ENCODE measurements around the gene SSTR5. TPM values are rescaled to one million over a fixed set of nuclear protein-coding genes. Genes with fewer than 3 reads are reported as not detected.

The SSTR5 gene
- total RNA-seq, 6 donors from 2014 or later: not detected

GRCh38 chr16:1071561-1072225 is 854 bp upstream of the SSTR5 start:
- Histone ChIP-seq H3K27ac (no peak overlapping the region), H3K36me3 (no peaks in the 10 kb centered on the region), H3K9me3 (no peaks in the 10 kb centered on the region), H3K4me1 (peaks cover 0 to 16% (median 0%) of the 10 kb centered on the region in 4 donors), H3K4me3 (no peak overlapping the region), H3K27me3 (peaks cover 0 to 43% (median 17%) of the 10 kb centered on the region in 4 donors)
- TF ChIP-seq POLR2A (IDR thresholded peaks at IDR 0.05) (no peak), POLR2AphosphoS5 (IDR thresholded peaks at IDR 0.05) (no peak), EP300 (IDR thresholded peaks at IDR 0.05) (no peak)
- TF ChIP-seq, protein P1, sequence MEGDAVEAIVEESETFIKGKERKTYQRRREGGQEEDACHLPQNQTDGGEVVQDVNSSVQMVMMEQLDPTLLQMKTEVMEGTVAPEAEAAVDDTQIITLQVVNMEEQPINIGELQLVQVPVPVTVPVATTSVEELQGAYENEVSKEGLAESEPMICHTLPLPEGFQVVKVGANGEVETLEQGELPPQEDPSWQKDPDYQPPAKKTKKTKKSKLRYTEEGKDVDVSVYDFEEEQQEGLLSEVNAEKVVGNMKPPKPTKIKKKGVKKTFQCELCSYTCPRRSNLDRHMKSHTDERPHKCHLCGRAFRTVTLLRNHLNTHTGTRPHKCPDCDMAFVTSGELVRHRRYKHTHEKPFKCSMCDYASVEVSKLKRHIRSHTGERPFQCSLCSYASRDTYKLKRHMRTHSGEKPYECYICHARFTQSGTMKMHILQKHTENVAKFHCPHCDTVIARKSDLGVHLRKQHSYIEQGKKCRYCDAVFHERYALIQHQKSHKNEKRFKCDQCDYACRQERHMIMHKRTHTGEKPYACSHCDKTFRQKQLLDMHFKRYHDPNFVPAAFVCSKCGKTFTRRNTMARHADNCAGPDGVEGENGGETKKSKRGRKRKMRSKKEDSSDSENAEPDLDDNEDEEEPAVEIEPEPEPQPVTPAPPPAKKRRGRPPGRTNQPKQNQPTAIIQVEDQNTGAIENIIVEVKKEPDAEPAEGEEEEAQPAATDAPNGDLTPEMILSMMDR (IDR thresholded peaks at IDR 0.05): no peak
- no peak for ATAC-seq (ENCODE audit: low FRiP score in 2 of 2)
- DNase-seq: peak in 1 of 2 donors; percentile 66
- 6% methylated on average over 2 to 30 of the region's 30 CpGs for WGBS, 2 donors

DNA sequence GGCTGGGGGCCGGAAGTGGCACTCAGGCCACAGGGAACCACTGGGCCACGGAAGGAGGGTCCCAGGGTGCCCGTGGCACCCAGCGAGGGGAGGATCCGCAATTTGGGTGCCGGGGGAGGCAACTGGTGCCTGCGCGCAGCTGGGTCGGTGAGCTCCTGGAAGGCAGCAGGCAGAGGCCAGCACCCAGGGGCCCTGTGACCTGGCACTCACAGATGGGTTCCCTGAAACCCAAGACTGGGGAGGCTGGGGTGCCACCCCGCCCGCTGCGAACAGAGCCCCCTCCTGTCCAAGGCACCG is 663 bp downstream of the SSTR5 start:
- no peak for DNase-seq
- no peak overlapping the region for H3K27ac ChIP-seq
- H3K9me3 ChIP-seq: no peaks in the 10 kb centered on the region
- ATAC-seq (ENCODE audit: low FRiP score in 2 of 2): no peak
- H3K27me3 ChIP-seq: peaks cover 0 to 48% (median 17%) of the 10 kb centered on the region in 4 donors
- peaks cover 0 to 17% (median under 1%) of the 10 kb centered on the region in 4 donors for H3K4me1 ChIP-seq
- WGBS, 2 donors: 72 to 80% methylated on average over 3 to 11 of the region's 13 CpGs
- H3K36me3 ChIP-seq: no peaks in the 10 kb centered on the region
- TF ChIP-seq POLR2A (IDR thresholded peaks at IDR 0.05) (no peak), EP300 (IDR thresholded peaks at IDR 0.05) (no peak), POLR2AphosphoS5 (IDR thresholded peaks at IDR 0.05) (no peak)
- TF ChIP-seq, protein P1 (IDR thresholded peaks at IDR 0.05): no peak
- H3K4me3 ChIP-seq: no peak overlapping the region

DNA sequence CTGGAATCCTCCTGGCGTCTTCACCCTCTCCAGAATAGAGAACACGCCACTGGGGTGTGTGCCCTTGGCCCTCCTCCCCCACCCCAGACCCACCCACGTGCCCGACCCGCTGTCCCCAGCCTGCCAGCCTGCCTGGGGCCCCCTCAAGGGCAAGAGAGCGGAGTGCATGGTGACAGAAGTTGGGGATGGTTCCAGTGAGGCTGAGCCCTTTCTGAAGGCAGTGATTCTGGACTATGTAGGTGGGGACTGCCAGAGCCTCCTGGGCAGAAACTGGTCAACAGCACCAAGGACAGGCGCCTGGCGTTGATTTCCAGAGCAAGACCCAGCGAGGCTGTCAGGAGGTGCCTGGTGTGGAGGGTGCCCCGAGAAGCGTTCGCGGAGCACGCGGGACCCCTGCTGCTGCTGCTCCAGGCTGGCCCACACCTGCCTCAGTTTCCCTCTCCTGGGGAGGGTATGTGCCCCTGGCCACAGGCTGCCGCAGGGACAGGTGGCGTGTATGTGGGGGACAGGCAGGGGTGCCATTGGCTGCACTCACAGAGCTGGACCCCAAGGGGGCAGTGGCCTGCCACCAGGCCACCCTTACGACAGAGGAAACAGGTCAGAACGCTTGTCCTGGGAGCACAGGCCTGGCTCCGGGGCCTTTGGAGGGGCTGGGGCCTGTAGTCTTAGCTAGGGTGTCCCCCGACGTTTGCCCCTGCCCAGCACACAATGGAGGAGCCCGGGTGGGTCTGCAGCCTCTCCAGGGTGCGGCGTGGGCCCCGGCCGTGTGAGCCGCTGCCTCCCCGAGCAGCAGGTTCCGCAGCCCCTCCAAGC is 1.2 kb downstream of the SSTR5 start:
- H3K27me3 ChIP-seq: peaks cover 0 to 49% (median 17%) of the 10 kb centered on the region in 4 donors
- H3K4me1 ChIP-seq: peaks cover 0 to 21% (median 2%) of the 10 kb centered on the region in 4 donors
- no peak overlapping the region for H3K4me3 ChIP-seq
- 63% methylated on average over 27 of the region's 30 CpGs; no CpG with 5 or more reads in 1 of the 2 donors for WGBS, 2 donors
- no peak overlapping the region for H3K27ac ChIP-seq
- DNase-seq (peak in 1 of 2 donors; percentile 44), ATAC-seq (ENCODE audit: low FRiP score in 2 of 2) (no peak)
- TF ChIP-seq EP300 (IDR thresholded peaks at IDR 0.05) (no peak), POLR2AphosphoS5 (IDR thresholded peaks at IDR 0.05) (no peak), POLR2A (IDR thresholded peaks at IDR 0.05) (no peak)
- TF ChIP-seq, protein P1 (IDR thresholded peaks at IDR 0.05): no peak
- H3K9me3 ChIP-seq: no peaks in the 10 kb centered on the region
- H3K36me3 ChIP-seq: no peaks in the 10 kb centered on the region

DNA sequence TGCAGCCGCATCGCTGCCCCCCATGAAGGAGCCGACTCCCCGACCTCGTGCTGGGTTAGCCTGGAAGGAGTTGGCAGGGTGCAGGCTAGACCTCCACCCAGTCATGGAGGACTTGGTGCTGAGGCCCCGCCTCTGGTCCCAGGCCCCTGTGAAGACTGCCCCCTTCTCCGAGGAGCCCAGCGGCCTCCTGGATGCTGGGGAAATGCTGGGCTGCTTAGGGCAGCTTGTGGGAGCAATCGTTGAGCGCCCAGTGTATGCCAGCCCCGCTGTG is 1.8 kb downstream of the SSTR5 start:
- peak in 1 of 2 donors; percentile 66 for DNase-seq
- 83% methylated on average over 2 of the region's 11 CpGs; no CpG with 5 or more reads in 1 of the 2 donors for WGBS, 2 donors
- ATAC-seq (ENCODE audit: low FRiP score in 2 of 2): no peak
- H3K4me3 ChIP-seq: no peak overlapping the region
- no peaks in the 10 kb centered on the region for H3K9me3 ChIP-seq
- no peak overlapping the region for H3K27ac ChIP-seq
- TF ChIP-seq, protein P1 (IDR thresholded peaks at IDR 0.05): no peak
- no peak for TF ChIP-seq EP300 (IDR thresholded peaks at IDR 0.05)
- no peak for TF ChIP-seq POLR2AphosphoS5 (IDR thresholded peaks at IDR 0.05)
- TF ChIP-seq POLR2A (IDR thresholded peaks at IDR 0.05): no peak
- H3K4me1 ChIP-seq: peaks cover 0 to 21% (median 2%) of the 10 kb centered on the region in 4 donors
- no peaks in the 10 kb centered on the region for H3K36me3 ChIP-seq
- H3K27me3 ChIP-seq: peaks cover 0 to 46% (median 17%) of the 10 kb centered on the region in 4 donors

All from upper lobe of left lung (tissue), 6 donors.